ENCODE data around the gene TBX1. TPM values are rescaled to one million over a fixed set of nuclear protein-coding genes. Genes with fewer than 3 reads are reported as not detected.

TBX1 gene
- total RNA-seq, 1 donor from 2014 or later = not detected

GRCh38 chr22:19716041-19716828, 44.3 kb upstream of the TBX1 start:
- no peak for DNase-seq (ENCODE audit: low read depth)
- no peak overlapping the region for H3K4me3 ChIP-seq (ENCODE audit: low read depth, low read length)
- no peak for TF ChIP-seq CTCF (conservative IDR thresholded peaks at IDR 0.05; ENCODE audit: low read depth, low read length)

- H3K4me3 ChIP-seq (ENCODE audit: low read depth, low read length) = no peak overlapping the region
- TF ChIP-seq CTCF (conservative IDR thresholded peaks at IDR 0.05; ENCODE audit: low read depth, low read length) = no peak
Measured at GRCh38 chr22:19716829-19717105, 43.8 kb upstream of the TBX1 start.

GRCh38 chr22:19717181-19717580, 43.4 kb upstream of the TBX1 start:
- no peak for DNase-seq (ENCODE audit: low read depth)
- H3K4me3 ChIP-seq (ENCODE audit: low read depth, low read length) = no peak overlapping the region
- TF ChIP-seq CTCF (conservative IDR thresholded peaks at IDR 0.05; ENCODE audit: low read depth, low read length) = no peak

More at GRCh38 chr22:19716829-19717105, 43.8 kb upstream of the TBX1 start:
- DNase-seq (ENCODE audit: low read depth) = no peak

- no peak for DNase-seq (ENCODE audit: low read depth)
- peak overlapping the region; percentile 44 for H3K4me3 ChIP-seq (ENCODE audit: low read depth, low read length)
- peak; percentile 57 for TF ChIP-seq CTCF (conservative IDR thresholded peaks at IDR 0.05; ENCODE audit: low read depth, low read length)
Measured at GRCh38 chr22:19717691-19718455, 42.7 kb upstream of the TBX1 start.

GRCh38 chr22:19718456-19719049, 42.0 kb upstream of the TBX1 start:
- no peak for TF ChIP-seq CTCF (conservative IDR thresholded peaks at IDR 0.05; ENCODE audit: low read depth, low read length)
- DNase-seq (ENCODE audit: low read depth) = no peak
- peak overlapping the region; percentile 44 for H3K4me3 ChIP-seq (ENCODE audit: low read depth, low read length)

- no peak overlapping the region for H3K4me3 ChIP-seq (ENCODE audit: low read depth, low read length)
- no peak for DNase-seq (ENCODE audit: low read depth)
- no peak for TF ChIP-seq CTCF (conservative IDR thresholded peaks at IDR 0.05; ENCODE audit: low read depth, low read length)
Measured at GRCh38 chr22:19719050-19719482, 41.5 kb upstream of the TBX1 start.
